H1 (cell line): ENCODE measurements around the gene TBP. TPM values are rescaled to one million over a fixed set of nuclear protein-coding genes. Genes with fewer than 3 reads are reported as not detected.

Source experiments
- CTCF ChIA-PET: fragments of 300-600 bp; sonication (Branson Sonifier 250); formaldehyde crosslinking; loops from one replicate; lab custom pipeline; 2021; ENCODE audit not compliant: partially characterized antibody; lab: Charles Lee
- POLR2A ChIA-PET: fragments of 300-600 bp; sonication (Branson Sonifier 250); formaldehyde crosslinking; loops from one replicate; lab custom pipeline; 2021; ENCODE audit warnings: inconsistent platforms; ENCODE audit not compliant: partially characterized antibody; lab: Charles Lee
- DNase-seq, 2 experiments: peaks; one replicate each; pipeline versions ENCODE4 v3.0.0 to v3.0.0-alpha.2; 2010 to 2022; ENCODE audit warnings: low spot score in 2 of 2, low read depth in 1 of 2, mixed read lengths in 1 of 2
- FAIRE-seq: peaks from 2 replicates; lab custom pipeline; 2011; peaks lifted over from hg19 to GRCh38; lab: Jason Lieb, UNC
- H2AFZ ChIP-seq: 2 replicates; pipeline ENCODE4 v1.8.1; 2012; ENCODE audit warnings: low read length, inconsistent platforms
- H2AK5ac ChIP-seq: 2 replicates; pipeline ENCODE4 v1.6.1; 2013; ENCODE audit warnings: low read depth, low read length
- H2BK120ac ChIP-seq: replicated peaks from 2 replicates; pipeline ENCODE3; 2013; ENCODE audit warnings: low read depth, low read length, inconsistent platforms
- H2BK12ac ChIP-seq: 2 replicates; pipeline ENCODE4 v1.6.1; 2013; ENCODE audit warnings: low read depth, low read length
- H2BK15ac ChIP-seq: 2 replicates; pipeline ENCODE4 v1.6.1; 2013; ENCODE audit warnings: low read length
- H2BK20ac ChIP-seq: 2 replicates; pipeline ENCODE4 v1.6.1; 2013; ENCODE audit warnings: low read length
- H2BK5ac ChIP-seq: 2 replicates; pipeline ENCODE4 v1.6.1; 2013; ENCODE audit warnings: low read depth, low read length
- H3K14ac ChIP-seq: 2 replicates; pipeline ENCODE4 v1.6.1; 2013; ENCODE audit warnings: inconsistent platforms; ENCODE audit not compliant: insufficient read length
- H3K18ac ChIP-seq: 2 replicates; pipeline ENCODE4 v1.6.1; 2013; ENCODE audit warnings: low read length; ENCODE audit errors: extremely low read depth
- H3K23ac ChIP-seq: 2 replicates; pipeline ENCODE4 v1.6.1; 2013; ENCODE audit warnings: inconsistent platforms; ENCODE audit not compliant: insufficient read length
- H3K23me2 ChIP-seq: 2 replicates; pipeline ENCODE4 v1.6.1; 2013; ENCODE audit warnings: low read depth, low read length
- H3K27ac ChIP-seq: 2 replicates; pipeline ENCODE4 v1.6.1; 2011; ENCODE audit warnings: low read depth, low read length, inconsistent platforms
- H3K27me3 ChIP-seq, 4 experiments: replicated peaks in 1 of 4; 1 replicate in 1 of 4; 2 replicates in 3 of 4; pipeline versions ENCODE4 v1.6.1 to v1.8.1; 2011 to 2013; ENCODE audit warnings: low read length in 3 of 4, mild to moderate bottlenecking in 3 of 4, inconsistent platforms in 2 of 4, mixed read lengths in 2 of 4, moderate library complexity in 1 of 4; ENCODE audit not compliant: control insufficient read depth in 3 of 4, insufficient read depth in 3 of 4; ENCODE audit errors: extremely low read depth in 1 of 4
- H3K36me3 ChIP-seq, 4 experiments: 2 replicates each; pipeline versions ENCODE4 v1.6.1 to v1.8.1; 2011 to 2013; ENCODE audit warnings: mild to moderate bottlenecking in 4 of 4, low read length in 3 of 4, moderate library complexity in 2 of 4, control low read depth in 1 of 4, inconsistent platforms in 1 of 4; ENCODE audit not compliant: insufficient read depth in 4 of 4, control insufficient read depth in 2 of 4
- H3K4ac ChIP-seq: replicated peaks from 2 replicates; pipeline ENCODE3; 2013; ENCODE audit warnings: low read length, low read depth, mixed read lengths, inconsistent platforms; ENCODE audit not compliant: insufficient read length
- H3K4me1 ChIP-seq, 4 experiments: replicated peaks in 1 of 4; 1 replicate in 1 of 4; 2 replicates in 3 of 4; pipeline versions ENCODE4 v1.6.1 to v1.8.1; 2011 to 2013; ENCODE audit warnings: low read length in 3 of 4, inconsistent platforms in 2 of 4, mixed read lengths in 1 of 4; ENCODE audit not compliant: insufficient read depth in 4 of 4, control insufficient read depth in 3 of 4
- H3K4me2 ChIP-seq, 2 experiments: 2 replicates each; pipeline versions ENCODE4 v1.6.1 to v1.8.1; 2011 to 2013; ENCODE audit warnings: low read depth in 2 of 2, low read length in 2 of 2, control low read depth in 1 of 2, inconsistent platforms in 1 of 2, mild to moderate bottlenecking in 1 of 2; ENCODE audit not compliant: insufficient read depth in 1 of 2
- H3K4me3 ChIP-seq, 4 experiments: fragments of 200-600, 300-600 bp in 1 of 4; sonication (generic), shearing (Covaris generic), sonication (Bioruptor Twin) in 1 of 4; 2 replicates each; pipeline versions ENCODE4 v1.5.1 to v1.8.1; 2011 to 2016; ENCODE audit warnings: low read length in 4 of 4, low read depth in 3 of 4, control low read depth in 2 of 4, inconsistent platforms in 2 of 4, mild to moderate bottlenecking in 2 of 4, mixed read lengths in 1 of 4, moderate library complexity in 1 of 4; ENCODE audit not compliant: insufficient read depth in 2 of 4; ENCODE audit errors: extremely low read depth in 1 of 4
- H3K56ac ChIP-seq: replicated peaks from 2 replicates; pipeline ENCODE3; 2013; ENCODE audit warnings: low read depth, mild to moderate bottlenecking, mixed read lengths, low read length, inconsistent platforms; ENCODE audit not compliant: insufficient read length
- H3K79me1 ChIP-seq: 2 replicates; pipeline ENCODE4 v1.6.1; 2013; ENCODE audit warnings: low read depth, low read length, control low read depth
- H3K79me2 ChIP-seq, 2 experiments: 2 replicates each; pipeline versions ENCODE4 v1.6.1 to v1.8.1; 2012 to 2013; ENCODE audit warnings: low read length in 2 of 2, mild to moderate bottlenecking in 2 of 2, inconsistent platforms in 1 of 2; ENCODE audit not compliant: insufficient read depth in 2 of 2, control insufficient read depth in 1 of 2
- H3K9ac ChIP-seq, 4 experiments: replicated peaks in 1 of 4; 1 replicate in 1 of 4; 2 replicates in 3 of 4; pipeline versions ENCODE4 v1.6.1 to v1.8.1; 2011 to 2013; ENCODE audit warnings: low read depth in 3 of 4, low read length in 3 of 4, control low read depth in 2 of 4, mild to moderate bottlenecking in 2 of 4, moderate library complexity in 2 of 4, inconsistent platforms in 1 of 4; ENCODE audit errors: extremely low read depth in 1 of 4
- H3K9me3 ChIP-seq, 2 experiments: 2 replicates each; pipeline versions ENCODE4 v1.6.1 to v1.8.1; 2012 to 2013; ENCODE audit warnings: mild to moderate bottlenecking in 2 of 2, moderate library complexity in 2 of 2, control low read depth in 1 of 2, inconsistent platforms in 1 of 2, low read depth in 1 of 2, low read length in 1 of 2, mixed read lengths in 1 of 2; ENCODE audit not compliant: insufficient read depth in 2 of 2
- H4K20me1 ChIP-seq, 2 experiments: replicated peaks in 1 of 2; 2 replicates each; pipeline versions ENCODE3 to v1.8.1; 2011 to 2013; ENCODE audit warnings: inconsistent platforms in 2 of 2, low read length in 2 of 2, mild to moderate bottlenecking in 1 of 2; ENCODE audit not compliant: insufficient read depth in 2 of 2, control insufficient read depth in 1 of 2
- H4K5ac ChIP-seq: 2 replicates; pipeline ENCODE4 v1.6.1; 2013; ENCODE audit warnings: low read length, low read depth, mixed read lengths, inconsistent platforms; ENCODE audit not compliant: insufficient read length
- H4K8ac ChIP-seq: 2 replicates; pipeline ENCODE4 v1.8.0; 2013; ENCODE audit warnings: mild to moderate bottlenecking, moderate library complexity, low read length, inconsistent platforms; ENCODE audit not compliant: insufficient read depth; ENCODE audit errors: extremely low read depth
- H4K91ac ChIP-seq: replicated peaks from 2 replicates; pipeline ENCODE3; 2013; ENCODE audit warnings: low read length, mixed read lengths, inconsistent platforms; ENCODE audit not compliant: insufficient read length
- ASH2L ChIP-seq: fragments of 200-600, 300-600 bp; sonication (generic); IDR thresholded peaks from one replicate; pipeline ENCODE4 v1.7.1; 2017; ENCODE audit warnings: low read length
- CBX5 ChIP-seq: fragments of 300-800, 300-1000 bp; sonication (generic); IDR thresholded peaks from 2 replicates; pipeline ENCODE4 v1.7.1; 2016; ENCODE audit warnings: antibody characterized with exemption, low read length, low read depth
- CREB1 ChIP-seq: IDR thresholded peaks from 2 replicates; pipeline ENCODE4 v1.6.1; 2012; ENCODE audit warnings: inconsistent platforms
- GTF2F1 ChIP-seq: IDR thresholded peaks from 2 replicates; pipeline ENCODE4 v1.6.1; 2012; ENCODE audit warnings: low read depth, low read length, improper control_type of control experiment, borderline replicate concordance
- KDM5A ChIP-seq: fragments of 200-600 bp; IDR thresholded peaks from 2 replicates; pipeline ENCODE4 v1.7.1; 2012; ENCODE audit warnings: mild to moderate bottlenecking, low read length, inconsistent platforms, mixed read lengths
- POLR2A ChIP-seq, 2 experiments: IDR thresholded peaks; 1 replicate in 1 of 2; 2 replicates in 1 of 2; pipeline ENCODE4 v1.6.1; 2011; ENCODE audit warnings: low read depth in 2 of 2, low read length in 2 of 2, mild to moderate bottlenecking in 2 of 2; ENCODE audit errors: control extremely low read depth in 1 of 2
- POLR2AphosphoS5 ChIP-seq: IDR thresholded peaks from 2 replicates; pipeline ENCODE4 v1.6.1; 2011; ENCODE audit warnings: low read depth, low read length
- RFX5 ChIP-seq: IDR thresholded peaks from 2 replicates; pipeline ENCODE4 v1.6.1; 2011; ENCODE audit warnings: low read depth, low read length, improper control_type of control experiment, borderline replicate concordance
- SP1 ChIP-seq: IDR thresholded peaks from 2 replicates; pipeline ENCODE4 v1.6.1; 2011; ENCODE audit warnings: low read depth, low read length
- TBP ChIP-seq: IDR thresholded peaks from 2 replicates; pipeline ENCODE4 v1.6.1; 2011; ENCODE audit warnings: low read depth, low read length, improper control_type of control experiment
- TEAD4 ChIP-seq: IDR thresholded peaks from 2 replicates; pipeline ENCODE4 v1.6.1; 2012; ENCODE audit warnings: low read depth, low read length, inconsistent platforms, mixed read lengths
- whole genome bisulfite sequencing, 2 experiments: shearing (Covaris generic) in 1 of 2; methylation state at CpG; one replicate each; pipeline versions ENCODE4 v1.1.6 to v1.1.7; 2013 to 2015; ENCODE audit warnings: low lambda C conversion rate in 2 of 2, mixed read lengths in 2 of 2, inconsistent platforms in 1 of 2, low coverage in 1 of 2, missing lambda C conversion rate in 1 of 2; ENCODE audit not compliant: insufficient replicate concordance in 2 of 2, insufficient coverage in 1 of 2, insufficient read length in 1 of 2; ENCODE audit errors: extremely low coverage in 1 of 2, missing lambda C conversion rate in 1 of 2; 5-methylcytosine and 5-hydroxymethylcytosine counted together
- polyA plus RNA-seq, 7 experiments: library from polyadenylated mRNA; depleted of rRNA in 3 of 7; stranded (reverse) in 5 of 7; unstranded in 2 of 7; fragments of >200 nt in 5 of 7; fragments of 200-250 nt in 2 of 7; gene quantifications; 1 replicate in 5 of 7; 2 replicates in 1 of 7; 4 replicates in 1 of 7; pipeline versions ENCODE4 v1.2.1 to v1.2.3, GENCODE V29; 2011 to 2013; ENCODE audit warnings: missing spikeins in 2 of 7, mixed read lengths in 2 of 7
- total RNA-seq: library from RNA; stranded (reverse); fragmentation: NEBNext Ultra II Directional; extraction: Animal tissue kit (Norgen Biotek cat#: 25700); gene quantifications from 2 replicates; pipeline ENCODE4 v1.2.1, GENCODE V29; 2021
- TF ChIP-seq, protein P1 (sequence below): IDR thresholded peaks from 2 replicates; pipeline ENCODE4 v1.6.1; 2012; ENCODE audit warnings: inconsistent platforms

The TBP gene
- total and polyA plus RNA-seq, 2 of the 8 experiments (the other 6 are each of a cell fraction or from before 2014, with no cell fraction given): 17.2 to 20.9 TPM

DNA sequence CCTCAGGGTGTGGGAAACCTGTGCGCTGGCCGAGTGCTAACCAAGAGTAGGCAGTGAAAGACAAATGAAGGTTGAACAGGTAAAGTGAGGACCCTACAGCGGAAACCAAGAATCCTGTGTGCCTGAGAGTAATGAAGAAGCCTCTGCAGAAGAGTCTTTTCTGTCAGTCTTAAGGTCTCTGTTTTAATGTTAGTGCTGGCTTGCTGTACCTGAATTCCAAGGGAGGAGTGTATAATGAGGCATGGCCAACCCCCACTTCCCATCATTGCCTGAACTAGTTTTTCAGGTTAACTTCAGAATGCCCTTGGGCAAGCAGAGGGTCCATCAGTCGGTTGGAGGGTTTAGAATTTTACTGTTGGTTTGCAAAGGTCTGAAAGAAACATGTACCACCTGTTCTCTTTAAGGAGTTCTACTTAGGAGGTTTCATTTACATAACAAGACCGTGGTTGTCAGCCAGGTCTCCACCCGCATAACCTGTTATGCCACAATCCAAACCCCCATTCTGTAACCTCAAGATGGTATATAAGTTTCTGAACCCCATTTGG is 30.9 kb downstream of the TBP start:
- Histone ChIP-seq H2BK15ac (no peak overlapping the region; the same call in 1 of the 2 replicates), H4K5ac (no peak overlapping the region), H4K91ac (peak overlapping the region; percentile 22), H3K4me1 (peaks cover 2 to 6% (median 5%) of the 10 kb centered on the region in 4 experiments; a peak in 4 of 7 replicates), H4K20me1 (peaks cover 0 to 2% of the 10 kb centered on the region in 2 experiments), H3K23me2 (peaks cover 5% of the 10 kb centered on the region), H3K27ac (peak overlapping the region; percentile 73), H4K8ac (no peak overlapping the region), H3K14ac (no peak overlapping the region), H3K4me2 (peak overlapping the region; percentile 75 to 79), H3K27me3 (no peaks in the 10 kb centered on the region), H3K79me1 (no peaks in the 10 kb centered on the region), H3K4me3 (peak overlapping the region; percentile 67 to 89 (median 82)), H2BK120ac (peak overlapping the region; percentile 65), H3K79me2 (peaks cover 0 to 20% of the 10 kb centered on the region in 2 experiments; a peak in 2 of 4 replicates), H2BK5ac (peak overlapping the region; percentile 94), H2BK20ac (peak overlapping the region; percentile 55; the same call in 1 of the 2 replicates), H3K9me3 (peaks cover 6 to 8% of the 10 kb centered on the region in 2 experiments; a peak in 3 of 4 replicates), H3K9ac (peak overlapping the region; percentile 46 to 88 (median 76)), H3K56ac (peak overlapping the region; percentile 32), H3K4ac (peak overlapping the region; percentile 22), H3K36me3 (peaks cover 8 to 25% (median 17%) of the 10 kb centered on the region in 4 experiments; a peak in 6 of 8 replicates), H2BK12ac (0 out of 2 replicates have a peak overlapping the region, but pooled peaks have one; percentile 72), H3K23ac (no peak overlapping the region), H2AK5ac (no peak overlapping the region), H3K18ac (peak overlapping the region; percentile 95), H2AFZ (no peak overlapping the region)
- DNase-seq (peak; percentile 25 to 54), FAIRE-seq (peak; percentile 45)
- ChIA-PET CTCF (interaction anchor here (1.1 to 1.7 kb wide), 3 partner anchors 10 to 33 kb away, joined by 3 to 9 read pairs (median 4); no protein-coding TSS in a partner anchor), POLR2A (interaction anchor here (0.6 to 4.0 kb wide), 9 partner anchors 9 to 568 kb away, joined by 3 to 37 read pairs (median 7); partner anchors contain the start of genes PSMB1 and TBP)
- TF ChIP-seq GTF2F1 (no peak), POLR2AphosphoS5 (no peak), CBX5 (no peak), ASH2L (peak; percentile 43), CREB1 (no peak), RFX5 (no peak), SP1 (peak; percentile 90), KDM5A (no peak), POLR2A (IDR thresholded peaks at IDR 0.05; ENCODE audit: control extremely low read depth in 1 of 2, low read depth in 2 of 2, low read length in 2 of 2) (peak in 1 of 2 experiments; percentile 25; a peak in 2 of 3 replicates), TBP (no peak), TEAD4 (0 out of 2 replicates have a peak, but pooled peaks have one; percentile 24)
- TF ChIP-seq, protein P1, sequence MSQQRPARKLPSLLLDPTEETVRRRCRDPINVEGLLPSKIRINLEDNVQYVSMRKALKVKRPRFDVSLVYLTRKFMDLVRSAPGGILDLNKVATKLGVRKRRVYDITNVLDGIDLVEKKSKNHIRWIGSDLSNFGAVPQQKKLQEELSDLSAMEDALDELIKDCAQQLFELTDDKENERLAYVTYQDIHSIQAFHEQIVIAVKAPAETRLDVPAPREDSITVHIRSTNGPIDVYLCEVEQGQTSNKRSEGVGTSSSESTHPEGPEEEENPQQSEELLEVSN: no peak
- 4% methylated on average over 6 of the region's 6 CpGs; no CpG with 5 or more reads in 1 of the 2 experiments for WGBS, 2 experiments
